HepG2 (cell line): ENCODE data around the gene MTG1. TPM values are rescaled to one million over a fixed set of nuclear protein-coding genes. Genes with fewer than 3 reads are reported as not detected.

Source experiments
- ATAC-seq: fragments of 200-7000 bp; cut with Tn5 transposase; 3 replicates; pipeline ENCODE4 v1.9.1; 2020; ENCODE audit warnings: mild to moderate bottlenecking, moderate library complexity
- BruUV-seq: library from RNA; stranded (reverse); fragments of 400-500 nt; replicated peaks from 2 replicates; lab custom pipeline; 2021; lab: Mats Ljungman, UMichigan
- CTCF ChIA-PET: fragments of 300-600 bp; formaldehyde crosslinking; extraction: SDS; loops from one replicate; lab custom pipeline; 2021; ENCODE audit warnings: low total read pairs, inconsistent platforms, low intra/inter-chr PET ratio; lab: Yijun Ruan, JAX
- POLR2A ChIA-PET: fragments of 350-600 bp; sonication (Branson Sonifier 250); formaldehyde crosslinking; loops from one replicate; lab custom pipeline; 2020; ENCODE audit warnings: antibody characterized with exemption, inconsistent platforms; lab: Yijun Ruan, JAX
- DNase-seq: peaks from one replicate; pipeline ENCODE4 v3.0.0-alpha.2; 2015; ENCODE audit warnings: low spot score
- FAIRE-seq: peaks from 3 replicates; lab custom pipeline; 2011; peaks lifted over from hg19 to GRCh38; lab: Jason Lieb, UNC
- H2AFZ ChIP-seq: one replicate; pipeline ENCODE4 v1.6.1; 2011; ENCODE audit warnings: low read length, inconsistent platforms
- H3K27ac ChIP-seq: fragments of 300-600 bp; 3 replicates; pipeline ENCODE4 v1.8.0; 2011; ENCODE audit warnings: mixed run types, mild to moderate bottlenecking, mixed read lengths, low read length, inconsistent platforms; ENCODE audit not compliant: insufficient read depth; ENCODE audit errors: extremely low read length
- H3K27me3 ChIP-seq, 2 experiments: fragments of 200-600 bp in 1 of 2; 2 replicates in 1 of 2; 3 replicates in 1 of 2; pipeline versions ENCODE4 v1.6.0 to v1.8.0; 2011; ENCODE audit warnings: low read length in 2 of 2, mild to moderate bottlenecking in 2 of 2, moderate library complexity in 2 of 2, inconsistent platforms in 1 of 2; ENCODE audit not compliant: insufficient read depth in 2 of 2, control insufficient read depth in 1 of 2
- H3K36me3 ChIP-seq, 2 experiments: fragments of 200-600 bp in 1 of 2; replicated peaks in 1 of 2; 2 replicates in 1 of 2; 3 replicates in 1 of 2; pipeline versions ENCODE4 v1.5.1 to v1.8.0; 2011; ENCODE audit warnings: low read length in 2 of 2, inconsistent platforms in 1 of 2; ENCODE audit not compliant: insufficient read depth in 2 of 2, control insufficient read depth in 1 of 2
- H3K4me1 ChIP-seq: 2 replicates; pipeline ENCODE4 v1.5.1; 2012; ENCODE audit warnings: low read length, inconsistent platforms; ENCODE audit not compliant: insufficient read depth
- H3K4me2 ChIP-seq: 2 replicates; pipeline ENCODE4 v1.6.0; 2011; ENCODE audit warnings: low read depth, low read length, inconsistent platforms
- H3K4me3 ChIP-seq, 3 experiments: fragments of 200-600 bp in 1 of 3; sonication (generic), shearing (Covaris generic) in 1 of 3; replicated peaks in 1 of 3; 2 replicates each; pipeline ENCODE4 v1.5.1; 2011 to 2016; ENCODE audit warnings: low read length in 3 of 3, inconsistent platforms in 2 of 3, low read depth in 2 of 3, mild to moderate bottlenecking in 2 of 3, control low read depth in 1 of 3, mixed read lengths in 1 of 3; ENCODE audit not compliant: insufficient read depth in 1 of 3
- H3K79me2 ChIP-seq: one replicate; pipeline ENCODE4 v1.6.1; 2011; ENCODE audit warnings: low read length, inconsistent platforms; ENCODE audit not compliant: insufficient read depth
- H3K9ac ChIP-seq: 2 replicates; pipeline ENCODE4 v1.6.0; 2011; ENCODE audit warnings: mild to moderate bottlenecking, low read depth, low read length, inconsistent platforms; ENCODE audit not compliant: insufficient read depth
- H3K9me3 ChIP-seq: 2 replicates; pipeline ENCODE4 v1.5.1; 2012; ENCODE audit warnings: mild to moderate bottlenecking, low read length
- H4K20me1 ChIP-seq: 2 replicates; pipeline ENCODE4 v1.6.0; 2011; ENCODE audit warnings: inconsistent platforms, mild to moderate bottlenecking, low read length, moderate library complexity; ENCODE audit not compliant: insufficient read depth
- E2F5 ChIP-seq: sonication (generic); formaldehyde crosslinking; conservative IDR thresholded peaks from 2 replicates; pipeline ENCODE4 v1.4.0; 2020; ENCODE audit warnings: missing genetic modification reagents
- FOXC1 ChIP-seq: sonication (generic); formaldehyde crosslinking; IDR thresholded peaks from 2 replicates; pipeline ENCODE4 v1.8.0; 2022; ENCODE audit warnings: mild to moderate bottlenecking, missing genetic modification reagents, borderline replicate concordance
- FUBP1 ChIP-seq: sonication (generic); formaldehyde crosslinking; IDR thresholded peaks from 2 replicates; pipeline ENCODE4 v1.5.1; 2020; ENCODE audit warnings: missing genetic modification reagents, mild to moderate bottlenecking, borderline replicate concordance
- JUNB ChIP-seq: sonication (generic); formaldehyde crosslinking; IDR thresholded peaks from 2 replicates; pipeline ENCODE4 v1.8.0; 2022; ENCODE audit warnings: missing genetic modification reagents, mild to moderate bottlenecking, borderline replicate concordance
- KAT8 ChIP-seq: IDR thresholded peaks from 2 replicates; pipeline ENCODE4 v1.6.1; 2016; ENCODE audit warnings: missing genetic modification reagents, missing compliant biosample characterization
- RNF219 ChIP-seq: sonication (generic); formaldehyde crosslinking; IDR thresholded peaks from 2 replicates; pipeline ENCODE4 v1.5.0; 2020; ENCODE audit warnings: mild to moderate bottlenecking, missing genetic modification reagents
- SP1 ChIP-seq, 2 experiments: fragments of 450-650 bp in 1 of 2; sonication (generic) in 1 of 2; formaldehyde crosslinking in 1 of 2; IDR thresholded peaks; 2 replicates each; pipeline versions ENCODE4 v1.4.0 to v1.6.1; 2016 to 2020; ENCODE audit warnings: missing genetic modification reagents in 1 of 2
- SP140L ChIP-seq: sonication (generic); formaldehyde crosslinking; IDR thresholded peaks from 2 replicates; pipeline ENCODE4 v1.4.0; 2020; ENCODE audit warnings: missing genetic modification reagents, borderline replicate concordance
- SP2 ChIP-seq: sonication (generic); formaldehyde crosslinking; IDR thresholded peaks from 2 replicates; pipeline ENCODE4 v1.5.1; 2020; ENCODE audit warnings: mild to moderate bottlenecking, missing genetic modification reagents
- THYN1 ChIP-seq: sonication (generic); formaldehyde crosslinking; IDR thresholded peaks from 2 replicates; pipeline ENCODE4 v1.8.1; 2023; ENCODE audit warnings: low read depth, mild to moderate bottlenecking, moderate library complexity, missing genetic modification reagents, borderline replicate concordance
- ZBTB44 ChIP-seq: sonication (generic); formaldehyde crosslinking; IDR thresholded peaks from 2 replicates; pipeline ENCODE4 v1.4.0; 2020; ENCODE audit warnings: missing genetic modification reagents
- ZNF331 ChIP-seq: sonication (generic); formaldehyde crosslinking; IDR thresholded peaks from 2 replicates; pipeline ENCODE4 v1.4.0; 2020; ENCODE audit warnings: missing genetic modification reagents
- ZNF383 ChIP-seq: sonication (generic); formaldehyde crosslinking; IDR thresholded peaks from 2 replicates; pipeline ENCODE4 v1.4.0; 2020; ENCODE audit warnings: missing genetic modification reagents, mild to moderate bottlenecking, borderline replicate concordance
- ZNF451 ChIP-seq: sonication (generic); formaldehyde crosslinking; IDR thresholded peaks from 2 replicates; pipeline ENCODE4 v1.5.0; 2020; ENCODE audit warnings: mild to moderate bottlenecking, missing genetic modification reagents
- ZNF546 ChIP-seq: sonication (generic); formaldehyde crosslinking; conservative IDR thresholded peaks from 2 replicates; pipeline ENCODE4 v1.8.1; 2023; ENCODE audit warnings: mild to moderate bottlenecking, missing genetic modification reagents
- ZNF562 ChIP-seq: sonication (generic); formaldehyde crosslinking; IDR thresholded peaks from 2 replicates; pipeline ENCODE4 v1.8.0; 2022; ENCODE audit warnings: missing genetic modification reagents, borderline replicate concordance
- WGBS: methylation state at CpG from one replicate; pipeline ENCODE4 v1.1.6; 2017; ENCODE audit warnings: low lambda C conversion rate; 5-methylcytosine and 5-hydroxymethylcytosine counted together
- in situ Hi-C: cut with HindIII; loops from 2 replicates; pipeline ENCODE4 v1.10.0; 2017; ENCODE audit warnings: low pct_unique_long_range_greater_than_20kb; ENCODE audit not compliant: extremely low pct_ligation_motif_present
- intact Hi-C: fragments of 100-400 bp; cut with micrococcal nuclease; formaldehyde crosslinking; loops from one replicate; pipeline ENCODE4 v1.10.0; 2022; ENCODE audit not compliant: unreplicated experiment
- polyA plus RNA-seq, 8 experiments: library from polyadenylated mRNA; depleted of rRNA in 3 of 8; stranded (reverse) in 7 of 8; unstranded in 1 of 8; fragments of >200 nt; fragmentation: Illumina TruSeq in 4 of 8; extraction: Trizol in 4 of 8; gene quantifications; 2 replicates each; pipeline versions ENCODE4 v1.2.1 to v1.2.3, GENCODE V29; 2011 to 2016; ENCODE audit warnings: low read depth in 4 of 8, missing spikeins in 1 of 8, mixed read lengths in 1 of 8; ENCODE audit not compliant: insufficient read depth in 1 of 8
- total RNA-seq, 5 experiments: library from RNA; depleted of rRNA; stranded (reverse); fragments of >200 nt; fragmentation: Illumina TruSeq; extraction: Trizol; gene quantifications; 2 replicates each; pipeline ENCODE4 v1.2.3, GENCODE V29; 2016; ENCODE audit warnings: low read depth in 1 of 5

MTG1 gene
- total and polyA plus RNA-seq, 2 of the 13 experiments (the other 11 are each of a cell fraction or from before 2014, with no cell fraction given) = 42.0 to 103 TPM

- CTCF ChIA-PET = no interaction called here
- H3K4me2 ChIP-seq = no peak overlapping the region
- H3K79me2 ChIP-seq = peaks cover 12% of the 10 kb centered on the region
Measured at GRCh38 chr10:133355266-133355665, 38.7 kb upstream of the MTG1 start.

More at GRCh38 chr10:133355266-133355665, 38.7 kb upstream of the MTG1 start:
- Histone ChIP-seq H3K27ac (no peak overlapping the region), H3K27me3 (no peaks in the 10 kb centered on the region), H3K9me3 (no peaks in the 10 kb centered on the region), H3K4me1 (peaks cover 39% of the 10 kb centered on the region), H3K9ac (no peak overlapping the region), H2AFZ (no peak overlapping the region), H3K4me3 (no peak overlapping the region), H3K36me3 (peaks cover 5 to 14% of the 10 kb centered on the region in 2 experiments; a peak in 3 of 5 replicates), H4K20me1 (peaks cover 13% of the 10 kb centered on the region; the same call in 1 of the 2 replicates)
- BruUV-seq = no TSS peak
- in situ Hi-C loops (no loop called here), intact Hi-C loops (no loop called here)
- 100% methylated on average over 1 of the region's 6 CpGs for WGBS
- POLR2A ChIA-PET = interaction anchor here (1.5 to 5.1 kb wide), 2 partner anchors 8 to 18 kb away, joined by 3 to 124 read pairs; partner anchors contain the start of genes ECHS1 and PRAP1
- FAIRE-seq = no peak
- ATAC-seq = no peak
- no peak for DNase-seq
- no peak for TF ChIP-seq ZNF383 (CRISPR knock-in tag)
- TF ChIP-seq SP1 (IDR thresholded peaks at IDR 0.05) = no peak
- no peak for TF ChIP-seq SP1 (CRISPR knock-in tag; IDR thresholded peaks at IDR 0.05)
- no peak for TF ChIP-seq ZBTB44 (CRISPR knock-in tag)
- no peak for TF ChIP-seq FUBP1 (CRISPR knock-in tag)
- no peak for TF ChIP-seq SP2
- no peak for TF ChIP-seq SP140L (CRISPR knock-in tag)
- TF ChIP-seq E2F5 = no peak
- no peak for TF ChIP-seq ZNF331 (CRISPR knock-in tag)
- no peak for TF ChIP-seq ZNF562 (CRISPR knock-in tag)
- TF ChIP-seq JUNB (CRISPR knock-in tag) = no peak
- no peak for TF ChIP-seq THYN1 (CRISPR knock-in tag)
- no peak for TF ChIP-seq ZNF546 (CRISPR knock-in tag)
- no peak for TF ChIP-seq ZNF451 (CRISPR knock-in tag)
- no peak for TF ChIP-seq KAT8
- no peak for TF ChIP-seq RNF219 (CRISPR knock-in tag)
- no peak for TF ChIP-seq FOXC1
